ENCODE results near the gene NLGN4X. TPM values are rescaled to one million over a fixed set of nuclear protein-coding genes. Genes with fewer than 3 reads are reported as not detected.
A peak's percentile ranks its signal among the peaks of the same experiment; 100 is the strongest.

The NLGN4X gene
- total and polyA plus RNA-seq, 2 donors from 2014 or later: 0.41 to 5.6 TPM

DNA sequence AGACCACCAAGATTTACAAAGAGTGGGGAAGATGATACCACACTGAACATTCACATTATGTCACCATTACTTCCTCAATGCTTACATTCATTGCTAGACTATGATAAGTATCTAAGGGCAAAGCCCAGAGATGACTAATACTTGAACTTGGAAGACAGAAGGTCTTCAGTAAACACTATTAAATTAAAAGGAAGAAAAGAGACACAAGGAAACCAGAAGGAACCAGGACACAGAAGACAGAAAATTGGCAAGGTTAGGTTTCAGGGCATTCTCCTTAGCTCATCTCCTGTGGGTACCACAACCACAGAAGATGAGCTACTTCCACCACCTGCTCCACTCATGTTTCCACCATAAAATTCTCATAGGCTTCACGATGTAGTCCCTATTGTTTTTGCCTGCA, 64.9 kb downstream of the NLGN4X start:
- no peak overlapping the region for H3K27ac ChIP-seq (ENCODE audit: low read depth in 2 of 2, low read length in 2 of 2)
- TF ChIP-seq, protein P1, sequence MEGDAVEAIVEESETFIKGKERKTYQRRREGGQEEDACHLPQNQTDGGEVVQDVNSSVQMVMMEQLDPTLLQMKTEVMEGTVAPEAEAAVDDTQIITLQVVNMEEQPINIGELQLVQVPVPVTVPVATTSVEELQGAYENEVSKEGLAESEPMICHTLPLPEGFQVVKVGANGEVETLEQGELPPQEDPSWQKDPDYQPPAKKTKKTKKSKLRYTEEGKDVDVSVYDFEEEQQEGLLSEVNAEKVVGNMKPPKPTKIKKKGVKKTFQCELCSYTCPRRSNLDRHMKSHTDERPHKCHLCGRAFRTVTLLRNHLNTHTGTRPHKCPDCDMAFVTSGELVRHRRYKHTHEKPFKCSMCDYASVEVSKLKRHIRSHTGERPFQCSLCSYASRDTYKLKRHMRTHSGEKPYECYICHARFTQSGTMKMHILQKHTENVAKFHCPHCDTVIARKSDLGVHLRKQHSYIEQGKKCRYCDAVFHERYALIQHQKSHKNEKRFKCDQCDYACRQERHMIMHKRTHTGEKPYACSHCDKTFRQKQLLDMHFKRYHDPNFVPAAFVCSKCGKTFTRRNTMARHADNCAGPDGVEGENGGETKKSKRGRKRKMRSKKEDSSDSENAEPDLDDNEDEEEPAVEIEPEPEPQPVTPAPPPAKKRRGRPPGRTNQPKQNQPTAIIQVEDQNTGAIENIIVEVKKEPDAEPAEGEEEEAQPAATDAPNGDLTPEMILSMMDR (IDR thresholded peaks at IDR 0.05; ENCODE audit: borderline replicate concordance, extremely low read depth, insufficient read depth): no peak
- H3K36me3 ChIP-seq (ENCODE audit: control insufficient read depth in 2 of 3, insufficient read depth in 3 of 3, low read length in 3 of 3): no peaks in the 10 kb centered on the region
- H3K4me1 ChIP-seq (ENCODE audit: control insufficient read depth in 2 of 3, insufficient read depth in 2 of 3, low read depth in 1 of 3, low read length in 3 of 3): no peaks in the 10 kb centered on the region
- no peak overlapping the region for H3K9ac ChIP-seq (ENCODE audit: low read length in 3 of 3)
- DNase-seq: no peak
- no peaks in the 10 kb centered on the region for H3K27me3 ChIP-seq (ENCODE audit: control insufficient read depth, insufficient read depth, low read length)
- intact Hi-C loops (cut with DNase I): no loop called here
- H3K4me3 ChIP-seq (ENCODE audit: low read length in 3 of 3): no peak overlapping the region
- FAIRE-seq: no peak
- H3K9me3 ChIP-seq (ENCODE audit: control insufficient read depth in 2 of 3, insufficient read depth in 1 of 3, low read length in 3 of 3): no peaks in the 10 kb centered on the region

DNA sequence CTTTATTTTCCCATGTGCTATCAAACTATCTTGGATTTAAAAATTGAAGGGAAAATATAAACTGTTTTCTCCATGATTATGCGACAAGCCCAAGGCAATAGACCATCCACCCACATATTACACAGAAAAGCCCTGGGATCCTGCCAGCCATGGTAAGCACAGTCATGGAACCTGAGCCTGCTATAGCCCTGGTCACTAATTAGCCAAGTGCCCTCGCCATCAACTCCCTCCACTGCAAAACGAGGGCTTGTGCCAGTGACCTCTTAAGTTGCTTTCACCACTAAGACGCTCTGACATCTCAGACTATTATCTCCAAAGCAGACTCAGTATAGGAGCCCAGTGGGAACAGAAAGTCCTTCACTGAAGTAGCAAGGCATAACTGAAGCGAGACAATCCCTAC, 69.2 kb downstream of the NLGN4X start:
- no peaks in the 10 kb centered on the region for H3K36me3 ChIP-seq (ENCODE audit: control insufficient read depth in 2 of 3, insufficient read depth in 3 of 3, low read length in 3 of 3)
- no peak overlapping the region for H3K4me3 ChIP-seq (ENCODE audit: low read length in 3 of 3)
- H3K9ac ChIP-seq (ENCODE audit: low read length in 3 of 3): no peak overlapping the region
- TF ChIP-seq, protein P1 (IDR thresholded peaks at IDR 0.05; ENCODE audit: borderline replicate concordance, extremely low read depth, insufficient read depth): no peak
- intact Hi-C loops (cut with DNase I): no loop called here
- no peaks in the 10 kb centered on the region for H3K4me1 ChIP-seq (ENCODE audit: control insufficient read depth in 2 of 3, insufficient read depth in 2 of 3, low read depth in 1 of 3, low read length in 3 of 3)
- H3K27ac ChIP-seq (ENCODE audit: low read depth in 2 of 2, low read length in 2 of 2): no peak overlapping the region
- no peaks in the 10 kb centered on the region for H3K27me3 ChIP-seq (ENCODE audit: control insufficient read depth, insufficient read depth, low read length)
- FAIRE-seq (no peak), DNase-seq (peak in 2 of 5 donors; percentile 6 to 14)
- no peaks in the 10 kb centered on the region for H3K9me3 ChIP-seq (ENCODE audit: control insufficient read depth in 2 of 3, insufficient read depth in 1 of 3, low read length in 3 of 3)

- no peak overlapping the region for H3K4me3 ChIP-seq (ENCODE audit: low read length in 3 of 3)
- no peaks in the 10 kb centered on the region for H3K4me1 ChIP-seq (ENCODE audit: control insufficient read depth in 2 of 3, insufficient read depth in 2 of 3, low read depth in 1 of 3, low read length in 3 of 3)
- no peaks in the 10 kb centered on the region for H3K27me3 ChIP-seq (ENCODE audit: control insufficient read depth, insufficient read depth, low read length)
- H3K36me3 ChIP-seq (ENCODE audit: control insufficient read depth in 2 of 3, insufficient read depth in 3 of 3, low read length in 3 of 3): no peaks in the 10 kb centered on the region
- no peak for DNase-seq
- no peaks in the 10 kb centered on the region for H3K9me3 ChIP-seq (ENCODE audit: control insufficient read depth in 2 of 3, insufficient read depth in 1 of 3, low read length in 3 of 3)
- intact Hi-C loops (cut with DNase I): no loop called here
- TF ChIP-seq, protein P1 (IDR thresholded peaks at IDR 0.05; ENCODE audit: borderline replicate concordance, extremely low read depth, insufficient read depth): no peak
- H3K9ac ChIP-seq (ENCODE audit: low read length in 3 of 3): no peak overlapping the region
- FAIRE-seq: no peak
- no peak overlapping the region for H3K27ac ChIP-seq (ENCODE audit: low read depth in 2 of 2, low read length in 2 of 2)
Observed at GRCh38 chrX:6151971-6152370, 76.7 kb downstream of the NLGN4X start.

Measured in kidney (tissue), 14 donors.